OCI-LY1 (cell line): ENCODE data around the gene MLLT6.
A peak's percentile ranks its signal among the peaks of the same experiment; 100 is the strongest.

Source experiments
- H2AFZ ChIP-seq: fragments of 200-600 bp; sonication (generic), shearing (Covaris generic); 2 replicates; pipeline ENCODE4 v1.6.0; 2014; ENCODE audit warnings: antibody characterized with exemption, mild to moderate bottlenecking, low read length
- H3F3A ChIP-seq: fragments of 200-600 bp; sonication (generic), shearing (Covaris generic); 2 replicates; pipeline ENCODE4 v1.6.0; 2014; ENCODE audit warnings: mild to moderate bottlenecking, antibody characterized with exemption, low read length, moderate library complexity; ENCODE audit not compliant: insufficient read depth
- H3K27ac ChIP-seq: fragments of 200-600 bp; sonication (generic); 2 replicates; pipeline ENCODE4 v1.5.1; 2014; ENCODE audit warnings: low read length, mixed run types, mild to moderate bottlenecking, low read depth; ENCODE audit not compliant: poor library complexity, severe bottlenecking
- H3K27me3 ChIP-seq: fragments of 200-600 bp; sonication (generic); 2 replicates; pipeline ENCODE4 v1.6.0; 2014; ENCODE audit warnings: antibody characterized with exemption, mild to moderate bottlenecking, low read length, moderate library complexity; ENCODE audit not compliant: insufficient read depth
- H3K36me3 ChIP-seq: fragments of 200-600 bp; sonication (generic); 2 replicates; pipeline ENCODE4 v1.6.1; 2014; ENCODE audit warnings: mild to moderate bottlenecking, antibody characterized with exemption, low read length, moderate library complexity, mixed read lengths; ENCODE audit not compliant: insufficient read depth
- H3K4me1 ChIP-seq: fragments of 200-600 bp; sonication (generic); 2 replicates; pipeline ENCODE4 v1.5.1; 2014; ENCODE audit warnings: mild to moderate bottlenecking, low read length, moderate library complexity; ENCODE audit not compliant: insufficient read depth, severe bottlenecking
- H3K4me2 ChIP-seq: fragments of 200-600 bp; sonication (generic), shearing (Covaris generic); 2 replicates; pipeline ENCODE4 v1.6.1; 2014; ENCODE audit warnings: low read length
- H3K4me3 ChIP-seq: fragments of 200-600 bp; sonication (generic); 2 replicates; pipeline ENCODE4 v1.5.1; 2014; ENCODE audit warnings: low read length, low read depth, mild to moderate bottlenecking, mixed read lengths; ENCODE audit not compliant: poor library complexity, severe bottlenecking
- H3K79me2 ChIP-seq: fragments of 200-600 bp; shearing (Covaris generic); 2 replicates; pipeline ENCODE4 v1.6.1; 2016; ENCODE audit warnings: mixed run types, low read length, mixed read lengths; ENCODE audit not compliant: insufficient read depth
- H3K9ac ChIP-seq: fragments of 200-600 bp; sonication (generic), shearing (Covaris generic); 2 replicates; pipeline ENCODE4 v1.6.1; 2014; ENCODE audit warnings: mild to moderate bottlenecking, low read length, mixed read lengths
- H3K9me2 ChIP-seq: fragments of 200-600 bp; sonication (generic), shearing (Covaris generic); 2 replicates; pipeline ENCODE4 v1.6.1; 2014; ENCODE audit warnings: low read depth, mild to moderate bottlenecking, low read length, mixed read lengths
- H3K9me3 ChIP-seq: fragments of 200-600 bp; shearing (Covaris generic); 2 replicates; pipeline ENCODE4 v1.6.1; 2014; ENCODE audit warnings: low read length, mixed read lengths
- H4K20me1 ChIP-seq: fragments of 200-600 bp; sonication (generic), shearing (Covaris generic); 2 replicates; pipeline ENCODE4 v1.6.0; 2016; ENCODE audit warnings: mild to moderate bottlenecking, low read length; ENCODE audit not compliant: insufficient read depth
- EZH2 ChIP-seq: fragments of 200-600 bp; sonication (generic), shearing (Covaris generic); IDR thresholded peaks from 2 replicates; pipeline ENCODE4 v1.8.0; 2017; ENCODE audit warnings: borderline replicate concordance, mixed run types, mild to moderate bottlenecking, antibody characterized with exemption, low read length, moderate library complexity, mixed read lengths
- TF ChIP-seq, protein P1 (sequence below): fragments of 200-600 bp; sonication (generic), shearing (Covaris generic); IDR thresholded peaks from 2 replicates; pipeline ENCODE4 v1.5.1; 2017; ENCODE audit warnings: mild to moderate bottlenecking, antibody characterized with exemption, low read length, moderate library complexity, mixed read lengths

Gene MLLT6

DNA sequence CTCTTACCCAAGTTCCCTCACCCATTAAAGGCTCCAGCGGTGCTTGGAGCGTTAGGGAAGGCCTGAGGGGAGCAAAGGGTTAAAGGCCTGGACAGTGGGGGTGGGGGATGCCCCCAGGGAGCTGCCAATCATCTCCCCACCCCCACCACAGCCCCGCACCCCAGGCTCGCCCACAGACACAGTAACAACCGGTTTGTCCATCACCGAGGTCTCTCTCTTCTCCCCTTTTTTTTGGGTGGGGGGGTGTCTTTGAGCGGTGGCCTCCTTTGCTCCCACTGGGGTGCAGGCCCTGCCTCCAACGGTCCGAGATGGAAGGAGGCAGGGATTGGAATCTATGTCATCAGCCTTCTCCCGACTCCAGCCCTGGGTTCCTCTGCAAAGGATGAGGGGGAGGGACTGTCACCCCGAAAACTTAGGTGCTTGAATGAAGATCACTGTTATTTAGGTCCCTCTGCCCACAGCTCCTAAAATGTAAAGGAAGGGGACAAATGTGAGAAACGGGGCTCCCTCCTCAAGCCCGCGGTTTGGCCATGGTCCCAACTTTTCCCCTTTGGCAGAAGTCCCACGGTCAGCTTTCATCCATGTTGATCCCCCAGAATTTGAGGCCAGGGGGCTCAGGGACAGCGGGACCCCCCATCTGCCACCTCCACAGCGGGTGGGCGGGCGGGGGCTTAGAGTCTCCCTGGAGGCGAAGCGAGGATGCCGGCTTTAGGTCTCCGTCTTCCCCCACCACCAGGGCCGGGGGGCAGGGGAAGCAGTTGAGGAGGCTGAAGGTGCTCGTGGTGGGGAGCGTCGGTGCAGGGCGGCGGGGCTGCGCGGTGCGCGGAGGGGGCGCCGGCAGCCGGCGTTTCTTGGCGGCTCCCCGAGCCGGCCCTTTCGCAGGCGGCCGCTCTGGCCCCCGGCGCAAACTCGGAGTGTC is 32.0 kb upstream of the MLLT6 start:
- H4K20me1 ChIP-seq, result no peaks in the 10 kb centered on the region
- no peaks in the 10 kb centered on the region for H3K79me2 ChIP-seq
- H3K36me3 ChIP-seq, result no peaks in the 10 kb centered on the region
- no peaks in the 10 kb centered on the region for H3K9me3 ChIP-seq
- no peak overlapping the region; the same call in 1 of the 2 replicates for H3K9ac ChIP-seq
- TF ChIP-seq, protein P1, sequence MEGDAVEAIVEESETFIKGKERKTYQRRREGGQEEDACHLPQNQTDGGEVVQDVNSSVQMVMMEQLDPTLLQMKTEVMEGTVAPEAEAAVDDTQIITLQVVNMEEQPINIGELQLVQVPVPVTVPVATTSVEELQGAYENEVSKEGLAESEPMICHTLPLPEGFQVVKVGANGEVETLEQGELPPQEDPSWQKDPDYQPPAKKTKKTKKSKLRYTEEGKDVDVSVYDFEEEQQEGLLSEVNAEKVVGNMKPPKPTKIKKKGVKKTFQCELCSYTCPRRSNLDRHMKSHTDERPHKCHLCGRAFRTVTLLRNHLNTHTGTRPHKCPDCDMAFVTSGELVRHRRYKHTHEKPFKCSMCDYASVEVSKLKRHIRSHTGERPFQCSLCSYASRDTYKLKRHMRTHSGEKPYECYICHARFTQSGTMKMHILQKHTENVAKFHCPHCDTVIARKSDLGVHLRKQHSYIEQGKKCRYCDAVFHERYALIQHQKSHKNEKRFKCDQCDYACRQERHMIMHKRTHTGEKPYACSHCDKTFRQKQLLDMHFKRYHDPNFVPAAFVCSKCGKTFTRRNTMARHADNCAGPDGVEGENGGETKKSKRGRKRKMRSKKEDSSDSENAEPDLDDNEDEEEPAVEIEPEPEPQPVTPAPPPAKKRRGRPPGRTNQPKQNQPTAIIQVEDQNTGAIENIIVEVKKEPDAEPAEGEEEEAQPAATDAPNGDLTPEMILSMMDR, result no peak
- no peak for TF ChIP-seq EZH2
- H3K27ac ChIP-seq, result no peak overlapping the region
- peaks cover 21% of the 10 kb centered on the region for H3K4me1 ChIP-seq
- H3F3A ChIP-seq, result no peaks in the 10 kb centered on the region
- peak overlapping the region; percentile 70 for H3K4me3 ChIP-seq
- H3K27me3 ChIP-seq, result peaks cover 14% of the 10 kb centered on the region
- no peak overlapping the region for H2AFZ ChIP-seq
- H3K4me2 ChIP-seq, result peak overlapping the region; percentile 67; the same call in 1 of the 2 replicates
- H3K9me2 ChIP-seq, result no peaks in the 10 kb centered on the region

- Histone ChIP-seq H3K27ac (no peak overlapping the region), H3F3A (no peaks in the 10 kb centered on the region), H3K4me3 (peak overlapping the region; percentile 70), H3K9me3 (no peaks in the 10 kb centered on the region), H3K9ac (peak overlapping the region; percentile 65; the same call in 1 of the 2 replicates), H3K4me2 (peak overlapping the region; percentile 67), H3K4me1 (peaks cover 21% of the 10 kb centered on the region), H3K79me2 (no peaks in the 10 kb centered on the region), H2AFZ (no peak overlapping the region), H3K9me2 (no peaks in the 10 kb centered on the region), H3K27me3 (peaks cover 14% of the 10 kb centered on the region), H4K20me1 (no peaks in the 10 kb centered on the region), H3K36me3 (no peaks in the 10 kb centered on the region)
- no peak for TF ChIP-seq EZH2
- TF ChIP-seq, protein P1, result no peak
Measured at GRCh38 chr17:38673707-38674013, 31.4 kb upstream of the MLLT6 start.

- TF ChIP-seq, protein P1, result peak; percentile 41
- TF ChIP-seq EZH2, result no peak
- H3K27ac ChIP-seq, result no peak overlapping the region
- H4K20me1 ChIP-seq, result no peaks in the 10 kb centered on the region
- peak overlapping the region; percentile 67 for H3K4me2 ChIP-seq
- H3K27me3 ChIP-seq, result peaks cover 14% of the 10 kb centered on the region
- peak overlapping the region; percentile 70 for H3K4me3 ChIP-seq
- H3K9me2 ChIP-seq, result no peaks in the 10 kb centered on the region
- H3K79me2 ChIP-seq, result no peaks in the 10 kb centered on the region
- peak overlapping the region; percentile 65 for H3K9ac ChIP-seq
- no peak overlapping the region for H2AFZ ChIP-seq
- no peaks in the 10 kb centered on the region for H3F3A ChIP-seq
- H3K9me3 ChIP-seq, result no peaks in the 10 kb centered on the region
- peaks cover 21% of the 10 kb centered on the region for H3K4me1 ChIP-seq
- no peaks in the 10 kb centered on the region for H3K36me3 ChIP-seq
Measured at GRCh38 chr17:38674014-38674748, 30.9 kb upstream of the MLLT6 start.
